ENCODE results near the gene CDC14B. TPM values are rescaled to one million over a fixed set of nuclear protein-coding genes. Genes with fewer than 3 reads are reported as not detected.

CDC14B gene
- total RNA-seq, 1 experiment from 2014 or later = 57.1 TPM

- Mint-ChIP-seq H3K4me1 (no peaks in the 10 kb centered on the region), H3K4me3 (no peak overlapping the region), H3K36me3 (peaks cover 8% of the 10 kb centered on the region), H3K27ac (no peak overlapping the region), H3K9me3 (no peaks in the 10 kb centered on the region), H3K27me3 (ENCODE audit: low read depth) (no peaks in the 10 kb centered on the region)
- DNase-seq (ENCODE audit: low spot score) (no peak), ATAC-seq (no peak)
- TF ChIP-seq GRHL2 (CRISPR knock-in tag; IDR thresholded peaks at IDR 0.05; ENCODE audit: insufficient replicate concordance, severe bottlenecking) (no peak), ZNF396 (CRISPR knock-in tag; IDR thresholded peaks at IDR 0.05; ENCODE audit: borderline replicate concordance) (no peak), CBFB (CRISPR knock-in tag; IDR thresholded peaks at IDR 0.05; ENCODE audit: low read depth) (no peak), MYBL2 (CRISPR knock-in tag; IDR thresholded peaks at IDR 0.05) (no peak)
- TF ChIP-seq, protein P1, sequence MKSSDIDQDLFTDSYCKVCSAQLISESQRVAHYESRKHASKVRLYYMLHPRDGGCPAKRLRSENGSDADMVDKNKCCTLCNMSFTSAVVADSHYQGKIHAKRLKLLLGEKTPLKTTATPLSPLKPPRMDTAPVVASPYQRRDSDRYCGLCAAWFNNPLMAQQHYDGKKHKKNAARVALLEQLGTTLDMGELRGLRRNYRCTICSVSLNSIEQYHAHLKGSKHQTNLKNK (CRISPR knock-in tag; IDR thresholded peaks at IDR 0.05) = no peak
- CTCF ChIA-PET = interaction anchor here (0.6 kb wide), 1 partner anchor 17 kb away, joined by 4 read pairs; no protein-coding TSS in a partner anchor
- POLR2A ChIA-PET = no interaction called here
Observed at GRCh38 chr9:96649620-96650324, 30.1 kb upstream of the CDC14B start.

DNA sequence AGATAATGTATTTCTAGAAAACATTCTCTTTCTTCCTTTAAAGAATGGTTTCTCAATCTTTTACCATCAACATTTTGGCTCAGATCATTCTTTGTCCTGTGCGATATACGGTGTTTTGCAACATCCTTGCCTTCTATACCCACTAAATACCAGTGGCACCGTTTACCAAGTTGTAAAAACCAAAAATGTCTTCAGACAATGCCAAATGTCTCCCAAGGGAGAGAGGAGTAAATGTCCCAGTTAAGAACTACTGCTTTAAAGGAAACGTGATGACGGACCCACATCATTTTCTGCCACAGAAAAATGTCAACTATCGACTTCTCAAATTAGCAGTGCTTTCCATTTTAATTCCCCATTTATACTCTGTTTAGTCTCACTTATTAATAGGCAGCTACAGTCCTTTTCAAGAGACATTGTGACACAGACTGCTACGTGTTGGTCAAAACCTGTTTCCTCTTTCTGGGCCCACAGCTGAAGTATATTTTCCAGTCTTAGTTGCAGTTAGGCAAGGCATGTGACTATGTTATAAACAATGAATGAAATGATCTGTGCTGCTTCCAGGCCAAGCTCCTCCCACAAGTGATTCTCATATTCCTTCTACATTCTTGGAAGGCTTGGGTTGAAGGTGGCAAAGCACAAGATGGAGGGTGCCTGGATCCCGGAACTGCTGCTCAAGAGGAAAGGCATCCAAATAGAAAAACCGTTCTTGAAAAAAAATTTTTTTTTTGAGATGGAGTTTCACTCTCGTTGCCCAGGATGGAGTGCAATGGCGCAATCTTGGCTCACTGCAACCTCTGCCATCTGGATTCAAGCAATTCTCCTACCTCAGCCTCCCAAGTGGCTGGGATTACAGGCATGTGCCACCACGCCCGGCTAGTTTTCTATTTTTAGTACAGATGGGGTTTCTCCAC is 26.7 kb upstream of the CDC14B start:
- H3K27me3 Mint-ChIP-seq (ENCODE audit: low read depth) = no peaks in the 10 kb centered on the region
- H3K27ac Mint-ChIP-seq = peak overlapping the region; percentile 58; the same call in 1 of the 2 replicates
- TF ChIP-seq, protein P2, sequence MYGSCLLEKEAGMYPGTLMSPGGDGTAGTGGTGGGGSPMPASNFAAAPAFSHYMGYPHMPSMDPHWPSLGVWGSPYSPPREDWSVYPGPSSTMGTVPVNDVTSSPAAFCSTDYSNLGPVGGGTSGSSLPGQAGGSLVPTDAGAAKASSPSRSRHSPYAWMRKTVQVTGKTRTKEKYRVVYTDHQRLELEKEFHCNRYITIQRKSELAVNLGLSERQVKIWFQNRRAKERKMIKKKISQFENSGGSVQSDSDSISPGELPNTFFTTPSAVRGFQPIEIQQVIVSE (CRISPR knock-in tag; IDR thresholded peaks at IDR 0.05; ENCODE audit: borderline replicate concordance) = no peak
- TF ChIP-seq ZNF121 (CRISPR knock-in tag; IDR thresholded peaks at IDR 0.05) (no peak), GTF2I (CRISPR knock-in tag; conservative IDR thresholded peaks at IDR 0.05) (no peak), ESRRA (CRISPR knock-in tag; IDR thresholded peaks at IDR 0.05; ENCODE audit: borderline replicate concordance) (no peak), CTCF (IDR thresholded peaks at IDR 0.05) (no peak), FOXK1 (CRISPR knock-in tag; IDR thresholded peaks at IDR 0.05) (no peak), KAT7 (CRISPR knock-in tag; IDR thresholded peaks at IDR 0.05; ENCODE audit: borderline replicate concordance) (no peak), TP53 (CRISPR knock-in tag; IDR thresholded peaks at IDR 0.05) (no peak), TEAD4 (CRISPR knock-in tag; IDR thresholded peaks at IDR 0.05) (no peak), ZNF396 (CRISPR knock-in tag; IDR thresholded peaks at IDR 0.05; ENCODE audit: borderline replicate concordance) (no peak), EMX1 (CRISPR knock-in tag; IDR thresholded peaks at IDR 0.05) (no peak), NFATC4 (CRISPR knock-in tag; IDR thresholded peaks at IDR 0.05) (no peak), ERG (CRISPR knock-in tag; IDR thresholded peaks at IDR 0.05) (no peak), NR3C1 (CRISPR knock-in tag; conservative IDR thresholded peaks at IDR 0.05; ENCODE audit: low read depth) (no peak), GRHL2 (CRISPR knock-in tag; IDR thresholded peaks at IDR 0.05; ENCODE audit: insufficient replicate concordance, severe bottlenecking) (no peak), CBFB (CRISPR knock-in tag; IDR thresholded peaks at IDR 0.05; ENCODE audit: low read depth) (no peak)
- TF ChIP-seq, protein P3, sequence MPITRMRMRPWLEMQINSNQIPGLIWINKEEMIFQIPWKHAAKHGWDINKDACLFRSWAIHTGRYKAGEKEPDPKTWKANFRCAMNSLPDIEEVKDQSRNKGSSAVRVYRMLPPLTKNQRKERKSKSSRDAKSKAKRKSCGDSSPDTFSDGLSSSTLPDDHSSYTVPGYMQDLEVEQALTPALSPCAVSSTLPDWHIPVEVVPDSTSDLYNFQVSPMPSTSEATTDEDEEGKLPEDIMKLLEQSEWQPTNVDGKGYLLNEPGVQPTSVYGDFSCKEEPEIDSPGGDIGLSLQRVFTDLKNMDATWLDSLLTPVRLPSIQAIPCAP (CRISPR knock-in tag; IDR thresholded peaks at IDR 0.05) = no peak
- TF ChIP-seq, protein P4, sequence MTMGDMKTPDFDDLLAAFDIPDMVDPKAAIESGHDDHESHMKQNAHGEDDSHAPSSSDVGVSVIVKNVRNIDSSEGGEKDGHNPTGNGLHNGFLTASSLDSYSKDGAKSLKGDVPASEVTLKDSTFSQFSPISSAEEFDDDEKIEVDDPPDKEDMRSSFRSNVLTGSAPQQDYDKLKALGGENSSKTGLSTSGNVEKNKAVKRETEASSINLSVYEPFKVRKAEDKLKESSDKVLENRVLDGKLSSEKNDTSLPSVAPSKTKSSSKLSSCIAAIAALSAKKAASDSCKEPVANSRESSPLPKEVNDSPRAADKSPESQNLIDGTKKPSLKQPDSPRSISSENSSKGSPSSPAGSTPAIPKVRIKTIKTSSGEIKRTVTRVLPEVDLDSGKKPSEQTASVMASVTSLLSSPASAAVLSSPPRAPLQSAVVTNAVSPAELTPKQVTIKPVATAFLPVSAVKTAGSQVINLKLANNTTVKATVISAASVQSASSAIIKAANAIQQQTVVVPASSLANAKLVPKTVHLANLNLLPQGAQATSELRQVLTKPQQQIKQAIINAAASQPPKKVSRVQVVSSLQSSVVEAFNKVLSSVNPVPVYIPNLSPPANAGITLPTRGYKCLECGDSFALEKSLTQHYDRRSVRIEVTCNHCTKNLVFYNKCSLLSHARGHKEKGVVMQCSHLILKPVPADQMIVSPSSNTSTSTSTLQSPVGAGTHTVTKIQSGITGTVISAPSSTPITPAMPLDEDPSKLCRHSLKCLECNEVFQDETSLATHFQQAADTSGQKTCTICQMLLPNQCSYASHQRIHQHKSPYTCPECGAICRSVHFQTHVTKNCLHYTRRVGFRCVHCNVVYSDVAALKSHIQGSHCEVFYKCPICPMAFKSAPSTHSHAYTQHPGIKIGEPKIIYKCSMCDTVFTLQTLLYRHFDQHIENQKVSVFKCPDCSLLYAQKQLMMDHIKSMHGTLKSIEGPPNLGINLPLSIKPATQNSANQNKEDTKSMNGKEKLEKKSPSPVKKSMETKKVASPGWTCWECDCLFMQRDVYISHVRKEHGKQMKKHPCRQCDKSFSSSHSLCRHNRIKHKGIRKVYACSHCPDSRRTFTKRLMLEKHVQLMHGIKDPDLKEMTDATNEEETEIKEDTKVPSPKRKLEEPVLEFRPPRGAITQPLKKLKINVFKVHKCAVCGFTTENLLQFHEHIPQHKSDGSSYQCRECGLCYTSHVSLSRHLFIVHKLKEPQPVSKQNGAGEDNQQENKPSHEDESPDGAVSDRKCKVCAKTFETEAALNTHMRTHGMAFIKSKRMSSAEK (CRISPR knock-in tag; IDR thresholded peaks at IDR 0.05; ENCODE audit: borderline replicate concordance) = no peak
- no peaks in the 10 kb centered on the region for H3K4me1 Mint-ChIP-seq
- CTCF ChIA-PET = no interaction called here
- ATAC-seq = no peak
- H3K9me3 Mint-ChIP-seq = no peaks in the 10 kb centered on the region
- peaks cover 8% of the 10 kb centered on the region for H3K36me3 Mint-ChIP-seq
- H3K4me3 Mint-ChIP-seq = no peak overlapping the region
- POLR2A ChIA-PET = interaction anchor here (0.6 kb wide), 1 partner anchor 67 kb away, joined by 5 read pairs; no protein-coding TSS in a partner anchor
- DNase-seq (ENCODE audit: low spot score) = no peak
